Stimulated activated memory B cell treated with anti-CD40 and anti-IgM and Interleukin-4, amounts not matched to agents 10 μg/mL and 1 μg/mL and 100 μg/mL, for 72 hours (primary cell): ENCODE results near the gene NINL.

ENCODE experiments used
- ATAC-seq: fragments of 150-1000 bp; cut with Tn5 transposase; 2 replicates; pipeline ENCODE4 v1.10.0; 2021
- H3K27ac Mint-ChIP-seq: one replicate; pipeline ENCODE4 v1.8.0; 2022; ENCODE audit warnings: mild to moderate bottlenecking, mixed read lengths
- H3K27me3 Mint-ChIP-seq: one replicate; pipeline ENCODE4 v1.8.0; 2022; ENCODE audit warnings: mixed read lengths
- H3K36me3 Mint-ChIP-seq: one replicate; pipeline ENCODE4 v1.8.0; 2022; ENCODE audit warnings: mixed read lengths
- H3K4me1 Mint-ChIP-seq: one replicate; pipeline ENCODE4 v1.8.0; 2022; ENCODE audit warnings: mixed read lengths
- H3K4me3 Mint-ChIP-seq: one replicate; pipeline ENCODE4 v1.8.0; 2022; ENCODE audit warnings: mild to moderate bottlenecking, moderate library complexity, mixed read lengths
- H3K9me3 Mint-ChIP-seq: one replicate; pipeline ENCODE4 v1.8.0; 2022; ENCODE audit warnings: mixed read lengths

The NINL gene

DNA sequence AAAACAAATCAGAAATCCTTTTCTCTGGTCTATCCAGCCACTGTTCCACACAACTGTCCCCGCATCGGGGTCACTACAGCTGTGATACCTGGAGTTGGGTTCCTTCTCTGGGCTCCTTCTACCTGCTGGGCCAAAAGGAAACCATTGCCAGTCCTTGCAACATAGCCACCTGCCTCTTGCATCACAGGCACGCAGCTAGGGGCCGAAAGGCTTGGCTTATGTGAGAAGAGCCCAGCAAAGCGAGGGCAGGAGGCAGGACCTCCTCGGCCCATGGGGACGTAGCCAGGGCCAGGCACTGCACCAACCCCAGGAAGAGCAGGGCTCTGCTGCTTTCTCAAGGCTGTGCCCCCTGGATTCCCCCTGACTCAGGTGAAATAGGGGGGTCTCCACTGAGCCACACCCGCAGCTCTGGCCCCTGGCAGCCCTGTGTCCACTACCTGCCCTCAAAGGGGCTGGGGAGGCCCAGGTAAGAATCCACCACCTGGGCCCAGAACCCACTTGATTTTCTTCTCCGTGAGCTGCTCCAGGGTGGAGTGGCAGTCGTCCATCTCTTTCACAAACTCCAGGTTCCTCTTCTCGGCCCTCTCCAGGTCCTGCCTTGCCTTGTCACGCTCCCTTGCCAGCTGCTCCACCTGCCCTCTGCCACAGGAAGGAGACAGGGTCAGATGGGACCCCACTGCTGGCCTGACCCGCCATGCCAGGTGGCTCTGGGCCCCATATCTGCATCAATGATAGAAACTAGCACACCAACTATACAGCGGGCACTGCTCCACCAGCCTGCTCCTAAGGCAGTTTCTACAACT, 89.0 kb downstream of the NINL start:
- no peaks in the 10 kb centered on the region for H3K36me3 Mint-ChIP-seq
- no peaks in the 10 kb centered on the region for H3K4me1 Mint-ChIP-seq
- H3K27ac Mint-ChIP-seq, result no peak overlapping the region
- no peaks in the 10 kb centered on the region for H3K9me3 Mint-ChIP-seq
- no peak for ATAC-seq
- no peak overlapping the region for H3K4me3 Mint-ChIP-seq
- peaks cover 4% of the 10 kb centered on the region for H3K27me3 Mint-ChIP-seq

DNA sequence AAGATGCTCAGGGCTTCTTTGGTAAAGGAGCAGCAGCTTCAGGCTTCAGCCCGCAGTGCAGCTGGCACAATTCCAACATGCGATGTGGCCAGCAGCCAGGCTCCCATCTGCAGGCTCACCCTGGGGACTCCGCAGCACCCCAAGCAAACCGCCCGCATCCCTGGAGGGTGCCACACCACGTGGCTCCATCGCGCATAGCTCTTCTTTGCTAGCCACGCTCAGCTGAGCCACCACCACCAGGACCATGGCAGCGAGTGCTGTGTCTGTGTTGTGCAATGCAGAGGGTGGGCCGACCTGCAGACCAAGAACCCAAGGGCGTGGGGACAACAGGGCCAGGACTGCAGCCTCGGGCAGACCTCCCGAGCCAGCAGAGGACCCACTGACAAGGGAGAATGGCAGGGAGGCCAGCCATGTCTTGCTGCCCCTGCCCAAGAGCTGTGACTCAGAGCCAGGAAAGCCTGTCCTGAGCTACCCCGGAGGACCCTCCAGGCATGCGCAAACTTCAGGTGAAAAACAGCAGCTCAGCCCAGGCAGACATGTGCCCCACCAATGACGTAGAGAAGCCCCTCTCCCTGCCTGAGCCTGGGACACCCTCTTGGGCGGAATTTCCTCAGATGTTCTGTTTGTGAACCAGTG, 90.0 kb downstream of the NINL start:
- no peak overlapping the region for H3K27ac Mint-ChIP-seq
- no peak for ATAC-seq
- no peaks in the 10 kb centered on the region for H3K36me3 Mint-ChIP-seq
- peaks cover 12% of the 10 kb centered on the region for H3K27me3 Mint-ChIP-seq
- no peaks in the 10 kb centered on the region for H3K9me3 Mint-ChIP-seq
- no peak overlapping the region for H3K4me3 Mint-ChIP-seq
- H3K4me1 Mint-ChIP-seq, result no peaks in the 10 kb centered on the region

DNA sequence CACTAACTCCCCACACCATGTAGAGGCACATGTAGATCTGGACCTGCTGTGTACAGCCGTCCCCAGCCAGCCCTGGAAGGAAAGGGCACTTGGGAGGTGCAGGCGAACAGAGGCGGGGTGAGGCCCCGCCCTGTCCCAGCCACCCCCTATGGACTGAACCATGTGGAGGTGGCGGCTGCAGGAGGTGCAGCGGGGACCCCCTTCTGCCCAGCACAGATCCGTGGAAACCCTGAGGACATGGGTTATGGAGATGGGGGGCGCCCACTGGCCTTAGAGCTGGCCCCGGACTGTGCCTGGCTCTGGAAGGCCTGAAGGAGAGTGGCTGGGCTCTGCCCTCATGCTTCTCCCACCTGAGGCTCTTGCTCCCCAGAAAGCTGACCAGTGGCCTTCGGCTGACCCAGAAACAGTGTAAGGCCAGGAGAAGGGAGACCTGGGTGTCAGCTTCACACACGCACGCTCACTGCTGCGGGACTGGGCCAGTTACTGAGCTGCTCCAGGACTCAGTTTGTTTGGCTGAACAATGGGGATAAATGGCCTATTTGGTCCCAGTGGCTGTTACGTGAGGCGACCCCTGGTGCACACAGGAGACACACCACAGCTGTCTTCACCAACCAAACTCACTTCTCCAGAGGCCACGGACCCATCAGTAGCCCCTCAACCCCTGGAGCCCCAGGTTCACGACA, 90.7 kb downstream of the NINL start:
- Mint-ChIP-seq H3K27me3 (peaks cover 17% of the 10 kb centered on the region), H3K4me3 (no peak overlapping the region), H3K4me1 (no peaks in the 10 kb centered on the region), H3K36me3 (no peaks in the 10 kb centered on the region), H3K27ac (no peak overlapping the region), H3K9me3 (no peaks in the 10 kb centered on the region)
- no peak for ATAC-seq

DNA sequence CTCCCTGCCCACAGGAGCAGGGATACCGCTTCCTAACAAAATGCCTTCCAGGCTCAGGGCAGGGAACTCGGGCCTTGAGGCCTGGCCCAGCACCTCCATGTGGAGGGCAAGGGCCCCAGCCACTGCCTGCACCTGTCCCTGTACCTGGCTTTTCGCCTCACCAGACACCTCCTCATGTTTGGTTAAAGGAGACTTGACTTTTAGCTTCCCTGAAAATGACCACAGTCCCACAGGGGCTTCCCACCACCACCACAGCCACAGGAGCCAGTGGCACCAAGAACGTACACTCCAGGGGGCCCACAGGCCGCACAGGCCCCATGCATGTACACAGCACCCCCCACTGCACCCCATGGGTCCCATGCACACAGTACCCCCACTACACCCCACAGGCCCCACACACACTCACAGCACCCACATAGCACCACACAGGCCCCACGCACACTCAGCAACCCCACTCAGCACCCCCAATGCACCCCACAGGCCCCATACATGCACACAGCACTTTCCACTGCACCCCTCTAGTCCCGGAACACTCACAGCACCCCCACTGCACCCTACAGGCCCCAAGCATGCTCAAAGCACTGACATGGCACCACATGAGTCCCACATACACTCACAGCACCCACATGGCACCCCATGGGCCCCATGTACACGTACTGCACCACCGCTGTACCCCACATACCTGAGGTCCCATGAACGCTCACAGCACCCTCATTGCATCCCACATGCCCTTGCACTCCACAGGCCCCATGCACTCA, 91.4 kb downstream of the NINL start:
- no peak overlapping the region for H3K27ac Mint-ChIP-seq
- H3K9me3 Mint-ChIP-seq, result no peaks in the 10 kb centered on the region
- no peak overlapping the region for H3K4me3 Mint-ChIP-seq
- H3K36me3 Mint-ChIP-seq, result no peaks in the 10 kb centered on the region
- peaks cover 17% of the 10 kb centered on the region for H3K27me3 Mint-ChIP-seq
- H3K4me1 Mint-ChIP-seq, result no peaks in the 10 kb centered on the region
- ATAC-seq, result no peak

DNA sequence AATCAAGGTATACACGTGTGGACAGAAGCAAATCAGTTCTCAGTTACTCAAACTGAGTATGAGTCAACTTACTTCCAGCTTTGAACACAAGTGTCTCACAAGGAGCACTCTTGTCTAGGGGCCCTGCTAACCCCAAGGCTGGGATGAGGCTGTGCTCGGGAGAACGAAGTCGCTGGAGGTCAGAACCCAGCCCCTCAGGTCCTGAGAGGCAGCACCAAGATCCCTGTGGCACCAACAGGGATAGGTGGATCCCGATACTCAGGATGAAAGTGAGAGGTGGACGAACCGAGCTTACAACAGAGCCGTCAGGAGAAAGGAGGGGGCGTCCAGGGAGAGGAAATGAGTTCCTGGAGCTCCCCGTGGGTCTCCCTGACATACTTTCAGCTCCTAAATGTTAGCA, 92.2 kb downstream of the NINL start:
- H3K4me1 Mint-ChIP-seq, result no peaks in the 10 kb centered on the region
- no peak overlapping the region for H3K4me3 Mint-ChIP-seq
- ATAC-seq, result no peak
- H3K27me3 Mint-ChIP-seq, result peaks cover 17% of the 10 kb centered on the region
- H3K36me3 Mint-ChIP-seq, result no peaks in the 10 kb centered on the region
- H3K9me3 Mint-ChIP-seq, result no peaks in the 10 kb centered on the region
- H3K27ac Mint-ChIP-seq, result no peak overlapping the region

DNA sequence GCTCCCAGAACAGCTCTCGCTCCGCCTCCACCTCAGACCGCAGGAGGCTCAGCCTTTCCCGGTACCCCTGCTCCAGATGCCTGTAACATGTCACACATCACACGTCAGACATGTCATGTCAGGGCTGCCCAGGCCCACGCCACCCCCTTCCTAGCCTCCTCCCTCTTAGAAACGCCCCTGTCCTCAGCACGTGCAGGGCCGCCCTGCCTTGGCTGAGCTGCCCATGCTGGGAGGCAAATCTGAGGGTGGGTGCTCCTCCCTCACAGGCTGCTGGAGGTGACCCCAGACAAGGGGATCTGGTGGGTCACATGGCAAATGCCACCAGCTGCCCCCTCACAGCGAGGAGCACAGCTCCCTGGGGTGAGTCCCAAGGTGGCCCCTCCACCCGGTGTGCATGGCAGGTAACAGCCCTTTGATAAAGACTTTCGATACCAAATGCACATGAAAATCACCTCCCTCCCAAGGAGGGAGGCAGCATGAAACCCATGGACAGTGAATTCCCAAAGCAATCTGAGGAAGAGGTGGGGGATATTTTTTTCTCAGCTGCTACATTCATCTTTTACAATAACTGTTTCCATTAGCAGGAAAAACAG, 93.8 kb downstream of the NINL start:
- H3K4me3 Mint-ChIP-seq, result no peak overlapping the region
- peaks cover 17% of the 10 kb centered on the region for H3K27me3 Mint-ChIP-seq
- no peak overlapping the region for H3K27ac Mint-ChIP-seq
- H3K4me1 Mint-ChIP-seq, result peaks cover under 1% of the 10 kb centered on the region
- ATAC-seq, result peak; percentile 4
- no peaks in the 10 kb centered on the region for H3K9me3 Mint-ChIP-seq
- H3K36me3 Mint-ChIP-seq, result no peaks in the 10 kb centered on the region

DNA sequence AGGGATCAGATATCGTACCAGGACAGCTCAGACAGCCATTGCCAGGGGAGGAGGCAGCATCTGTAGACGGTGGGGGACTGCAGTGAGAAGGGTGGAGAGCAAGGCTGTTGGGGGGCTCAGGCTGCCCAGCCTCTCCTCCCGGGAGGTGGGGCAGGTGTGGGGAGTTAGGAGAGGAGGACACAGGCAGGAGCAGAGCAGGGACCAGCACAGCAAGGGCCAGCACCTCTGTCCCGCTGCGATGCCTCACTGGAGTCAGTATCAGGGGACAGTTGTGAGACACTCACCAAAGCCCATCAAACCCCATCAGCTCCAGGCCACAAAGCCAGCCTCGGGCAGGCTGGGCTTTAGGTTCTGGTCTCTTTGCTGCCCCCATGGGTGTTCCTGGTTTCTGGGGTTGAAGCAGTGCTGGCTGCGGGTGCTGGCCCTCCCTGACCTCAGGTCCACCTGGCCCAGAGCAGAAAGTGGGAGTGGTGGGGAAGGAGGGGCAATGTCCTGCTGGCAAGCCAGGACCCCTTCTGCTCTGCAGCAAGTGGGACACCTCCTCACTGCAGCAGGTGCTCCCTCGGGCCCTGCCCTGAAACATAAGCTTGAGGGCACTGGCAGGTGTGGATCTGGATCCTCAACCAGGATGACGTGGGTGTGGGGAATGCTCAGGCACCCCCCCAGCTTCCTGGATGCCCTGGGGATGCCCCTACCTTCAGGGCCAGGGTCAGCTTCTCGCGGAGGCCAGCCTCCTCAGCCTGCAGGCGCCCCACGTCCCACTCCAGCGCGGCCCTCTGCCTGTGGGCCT, 94.5 kb downstream of the NINL start:
- H3K9me3 Mint-ChIP-seq, result no peaks in the 10 kb centered on the region
- no peaks in the 10 kb centered on the region for H3K36me3 Mint-ChIP-seq
- no peak overlapping the region for H3K4me3 Mint-ChIP-seq
- H3K27ac Mint-ChIP-seq, result no peak overlapping the region
- H3K4me1 Mint-ChIP-seq, result peaks cover 6% of the 10 kb centered on the region
- no peak for ATAC-seq
- peaks cover 17% of the 10 kb centered on the region for H3K27me3 Mint-ChIP-seq

DNA sequence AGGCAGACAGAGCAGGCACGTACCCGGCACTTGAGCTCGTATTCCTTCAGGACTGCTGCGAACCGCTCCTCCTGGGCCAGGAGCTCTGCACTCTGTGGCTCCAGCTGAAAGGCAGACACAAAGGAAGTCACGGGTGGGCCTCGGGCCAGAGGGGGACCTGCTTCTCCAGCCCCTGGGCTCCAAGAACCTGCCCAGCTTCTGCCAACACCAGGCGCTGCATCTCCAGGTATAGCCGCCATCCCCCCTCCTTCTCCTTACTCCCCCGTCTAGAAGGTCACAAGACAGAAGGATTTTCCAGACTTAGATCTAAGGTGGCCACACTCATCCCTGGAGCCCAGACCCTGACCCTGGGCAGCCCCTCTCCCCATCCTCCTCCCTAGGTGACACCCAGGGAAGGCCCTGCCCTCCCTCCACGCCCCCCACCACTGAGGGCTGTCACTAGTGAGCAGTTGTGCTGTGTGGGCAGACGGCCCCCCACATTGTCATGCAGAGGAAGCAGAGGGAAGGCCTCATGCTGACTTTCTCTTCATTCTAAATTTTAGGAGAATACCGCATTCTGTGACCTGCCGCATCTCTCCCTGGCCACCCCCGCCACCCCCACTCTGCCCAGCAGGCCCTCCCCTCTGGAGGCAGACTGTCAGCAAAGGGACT, 96.0 kb downstream of the NINL start:
- no peaks in the 10 kb centered on the region for H3K9me3 Mint-ChIP-seq
- no peak overlapping the region for H3K4me3 Mint-ChIP-seq
- H3K4me1 Mint-ChIP-seq, result peaks cover 15% of the 10 kb centered on the region
- no peak for ATAC-seq
- H3K27ac Mint-ChIP-seq, result no peak overlapping the region
- H3K36me3 Mint-ChIP-seq, result no peaks in the 10 kb centered on the region
- H3K27me3 Mint-ChIP-seq, result peaks cover 17% of the 10 kb centered on the region

DNA sequence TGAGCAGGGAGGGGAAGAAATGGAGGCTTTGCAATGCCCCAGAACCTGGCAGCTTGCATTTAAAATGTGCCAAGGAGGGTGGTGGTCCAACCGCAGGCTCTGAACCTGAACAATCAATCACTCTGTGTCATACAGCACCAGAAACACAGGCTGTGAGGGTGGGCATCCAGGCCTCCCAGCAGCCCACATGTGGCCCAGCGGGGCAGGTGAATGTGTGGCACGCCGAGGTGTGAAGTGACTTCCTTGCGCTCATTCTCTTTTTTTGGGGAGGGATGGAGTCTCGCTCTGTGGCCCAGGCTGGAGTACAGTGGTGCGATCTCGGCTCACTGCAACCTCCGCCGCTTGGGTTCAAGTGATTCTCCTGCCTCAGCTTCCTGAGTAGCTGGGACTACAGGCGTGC, 97.4 kb downstream of the NINL start:
- Mint-ChIP-seq H3K36me3 (no peaks in the 10 kb centered on the region), H3K4me3 (no peak overlapping the region), H3K27ac (no peak overlapping the region), H3K27me3 (peaks cover 23% of the 10 kb centered on the region), H3K9me3 (no peaks in the 10 kb centered on the region), H3K4me1 (peaks cover 16% of the 10 kb centered on the region)
- no peak for ATAC-seq

DNA sequence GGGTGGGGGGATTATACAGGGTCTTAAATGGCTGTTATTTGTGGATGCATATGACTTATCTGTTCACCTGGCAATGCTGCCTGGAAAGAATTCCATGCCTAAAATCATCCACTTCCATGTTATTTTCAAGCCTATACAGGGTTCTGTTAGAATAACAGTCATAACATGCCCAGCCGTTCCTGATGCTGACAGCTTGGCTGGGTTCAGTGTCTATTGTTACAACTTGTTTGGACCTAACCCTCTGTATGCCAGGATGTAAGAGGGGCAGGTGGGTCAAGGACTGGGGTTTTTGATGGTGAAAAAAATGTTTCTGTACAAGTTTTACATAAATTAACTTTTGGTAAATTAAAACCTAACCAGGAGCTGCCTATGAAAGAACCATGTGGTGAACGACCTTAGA, 98.0 kb downstream of the NINL start:
- Mint-ChIP-seq H3K27ac (no peak overlapping the region), H3K36me3 (no peaks in the 10 kb centered on the region), H3K9me3 (no peaks in the 10 kb centered on the region), H3K27me3 (peaks cover 24% of the 10 kb centered on the region), H3K4me1 (peaks cover 16% of the 10 kb centered on the region), H3K4me3 (no peak overlapping the region)
- no peak for ATAC-seq

DNA sequence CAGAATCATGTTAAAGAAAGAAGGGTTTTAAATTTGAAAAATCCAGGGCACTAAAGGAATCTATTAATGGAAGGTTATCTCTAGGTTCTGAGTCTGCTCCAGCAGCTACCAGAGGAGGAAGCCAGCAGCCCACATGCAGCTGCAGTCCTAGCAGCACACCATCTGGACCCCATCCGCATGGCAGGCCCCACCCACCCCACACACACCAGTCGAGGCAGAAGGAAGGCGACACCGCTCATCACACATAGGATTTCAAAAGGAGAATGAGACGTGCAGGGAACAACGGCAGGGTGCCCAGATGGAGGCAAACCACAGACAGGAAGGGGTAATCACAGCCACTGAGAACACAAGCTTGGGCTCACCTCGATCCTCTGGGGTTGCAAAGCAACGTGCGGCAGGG, 99.0 kb downstream of the NINL start:
- ATAC-seq, result no peak
- Mint-ChIP-seq H3K4me1 (peaks cover 16% of the 10 kb centered on the region), H3K27me3 (peaks cover 27% of the 10 kb centered on the region), H3K27ac (no peak overlapping the region), H3K9me3 (no peaks in the 10 kb centered on the region), H3K36me3 (no peaks in the 10 kb centered on the region), H3K4me3 (no peak overlapping the region)

DNA sequence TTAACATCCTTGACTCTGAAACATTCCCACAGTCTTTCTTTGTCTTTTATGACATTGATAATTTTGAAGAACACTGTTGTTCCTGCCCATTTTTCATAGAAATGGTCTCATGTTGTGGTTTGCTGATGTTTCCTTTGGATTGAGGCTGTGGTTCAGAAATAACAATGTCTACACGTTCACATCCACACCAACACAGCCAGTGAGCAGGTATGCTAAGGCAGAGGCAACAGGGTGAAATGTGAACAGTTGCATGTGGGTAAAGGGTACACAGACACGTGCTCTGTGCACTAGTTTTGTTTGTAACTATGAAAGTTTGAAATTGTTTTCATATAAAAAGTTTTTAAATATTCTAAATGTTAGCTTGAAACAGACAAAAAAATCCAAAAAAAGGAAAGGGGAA, 99.5 kb downstream of the NINL start:
- Mint-ChIP-seq H3K4me1 (peaks cover 16% of the 10 kb centered on the region), H3K27me3 (peaks cover 26% of the 10 kb centered on the region), H3K36me3 (no peaks in the 10 kb centered on the region), H3K4me3 (no peak overlapping the region), H3K9me3 (no peaks in the 10 kb centered on the region), H3K27ac (no peak overlapping the region)
- ATAC-seq, result no peak

DNA sequence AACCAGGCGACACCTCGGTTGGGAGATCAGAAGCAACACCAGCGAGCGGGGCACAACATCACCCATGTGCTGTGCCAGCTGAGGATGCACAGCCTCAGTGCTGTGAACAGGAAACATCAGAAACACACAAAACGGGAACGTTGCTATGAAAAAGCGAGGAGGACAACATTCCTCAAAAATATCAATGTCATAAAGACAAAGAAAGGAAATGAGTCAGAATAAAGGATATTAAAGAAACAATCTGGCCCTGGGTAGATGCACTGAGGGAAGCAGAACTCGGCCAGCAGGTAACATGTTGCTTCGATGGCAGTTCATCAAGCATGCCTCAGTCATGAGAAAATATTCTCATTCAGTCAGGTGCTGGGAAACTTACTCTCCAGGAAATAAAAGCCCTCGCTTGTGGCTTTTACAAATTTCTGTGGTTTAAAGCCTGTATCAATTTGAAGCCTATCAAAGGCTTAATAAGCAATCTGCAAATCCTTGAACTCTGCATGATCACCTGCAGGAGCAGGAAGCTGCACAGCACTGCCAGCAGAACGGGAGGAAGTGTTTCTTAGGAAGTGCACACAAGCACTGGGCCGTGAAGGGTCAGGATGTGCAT, 100.3 kb downstream of the NINL start:
- Mint-ChIP-seq H3K27ac (no peak overlapping the region), H3K36me3 (no peaks in the 10 kb centered on the region), H3K9me3 (no peaks in the 10 kb centered on the region), H3K4me3 (no peak overlapping the region), H3K27me3 (peaks cover 18% of the 10 kb centered on the region), H3K4me1 (peaks cover 16% of the 10 kb centered on the region)
- ATAC-seq, result no peak
